ENCODE measurements around the gene SH3BGRL3.

SH3BGRL3 gene

GRCh38 chr1:26252718-26253117, 27.2 kb upstream of the SH3BGRL3 start:
- peak; percentile 11 for DNase-seq (ENCODE audit: low read depth)
- TF ChIP-seq CTCF (IDR thresholded peaks at IDR 0.05; ENCODE audit: insufficient read depth, low read depth, low read length, missing control alignments): no peak
- no peak overlapping the region for H3K4me3 ChIP-seq (ENCODE audit: low read depth, low read length)

- no peak for DNase-seq (ENCODE audit: low read depth)
- no peak for TF ChIP-seq CTCF (IDR thresholded peaks at IDR 0.05; ENCODE audit: insufficient read depth, low read depth, low read length, missing control alignments)
- no peak overlapping the region for H3K4me3 ChIP-seq (ENCODE audit: low read depth, low read length)
Observed at GRCh38 chr1:26254404-26254803, 25.5 kb upstream of the SH3BGRL3 start.

- DNase-seq (ENCODE audit: low read depth): no peak
- no peak for TF ChIP-seq CTCF (IDR thresholded peaks at IDR 0.05; ENCODE audit: insufficient read depth, low read depth, low read length, missing control alignments)
Observed at GRCh38 chr1:26257222-26257621, 22.7 kb upstream of the SH3BGRL3 start.

GRCh38 chr1:26259005-26259404, 20.9 kb upstream of the SH3BGRL3 start:
- no peak overlapping the region for H3K4me3 ChIP-seq (ENCODE audit: low read depth, low read length)
- no peak for DNase-seq (ENCODE audit: low read depth)
- no peak for TF ChIP-seq CTCF (IDR thresholded peaks at IDR 0.05; ENCODE audit: insufficient read depth, low read depth, low read length, missing control alignments)

More at GRCh38 chr1:26257222-26257621, 22.7 kb upstream of the SH3BGRL3 start:
- H3K4me3 ChIP-seq (ENCODE audit: low read depth, low read length): no peak overlapping the region

- H3K4me3 ChIP-seq (ENCODE audit: low read depth, low read length): no peak overlapping the region
- DNase-seq (ENCODE audit: low read depth): no peak
- TF ChIP-seq CTCF (IDR thresholded peaks at IDR 0.05; ENCODE audit: insufficient read depth, low read depth, low read length, missing control alignments): no peak
Observed at GRCh38 chr1:26259578-26259977, 20.3 kb upstream of the SH3BGRL3 start.

GRCh38 chr1:26263212-26263611, 16.7 kb upstream of the SH3BGRL3 start:
- no peak for DNase-seq (ENCODE audit: low read depth)
- no peak for TF ChIP-seq CTCF (IDR thresholded peaks at IDR 0.05; ENCODE audit: insufficient read depth, low read depth, low read length, missing control alignments)
- H3K4me3 ChIP-seq (ENCODE audit: low read depth, low read length): no peak overlapping the region

GRCh38 chr1:26265405-26265804, 14.5 kb upstream of the SH3BGRL3 start:
- no peak for DNase-seq (ENCODE audit: low read depth)
- no peak for TF ChIP-seq CTCF (IDR thresholded peaks at IDR 0.05; ENCODE audit: insufficient read depth, low read depth, low read length, missing control alignments)
- no peak overlapping the region for H3K4me3 ChIP-seq (ENCODE audit: low read depth, low read length)

Data from GM12865 (cell line).